Lung (tissue), 12 donors: ENCODE results near the gene DENND1B. TPM values are rescaled to one million over a fixed set of nuclear protein-coding genes. Genes with fewer than 3 reads are reported as not detected.

Experiments used
- ATAC-seq: fragments of 200-7000 bp; cut with Tn5 transposase; one replicate; pipeline ENCODE4 v1.9.1; 2020; ENCODE audit warnings: moderate number of reproducible peaks; ENCODE audit not compliant: insufficient read depth, low FRiP score
- DNase-seq, 3 donors: peaks; one replicate each; pipeline ENCODE4 v3.0.0-alpha.2; 2013 to 2017
- H3K27ac ChIP-seq, 2 donors: one replicate each; pipeline ENCODE4 v1.5.1; 2013; ENCODE audit warnings: mild to moderate bottlenecking in 2 of 2, moderate library complexity in 2 of 2, control low read depth in 1 of 2, inconsistent platforms in 1 of 2, low read depth in 1 of 2, low read length in 1 of 2
- H3K27me3 ChIP-seq, 3 donors: one replicate each; pipeline ENCODE4 v1.5.1; 2013; ENCODE audit warnings: low read length in 2 of 3; ENCODE audit not compliant: control insufficient read depth in 3 of 3, insufficient read depth in 3 of 3
- H3K36me3 ChIP-seq, 4 donors: one replicate each; pipeline ENCODE4 v1.5.1; 2013; ENCODE audit warnings: low read length in 4 of 4, mild to moderate bottlenecking in 1 of 4, moderate library complexity in 1 of 4; ENCODE audit not compliant: control insufficient read depth in 4 of 4, insufficient read depth in 4 of 4
- H3K4me1 ChIP-seq, 5 donors: one replicate each; pipeline ENCODE4 v1.5.1; 2013; ENCODE audit warnings: low read length in 5 of 5, mild to moderate bottlenecking in 2 of 5, moderate library complexity in 1 of 5; ENCODE audit not compliant: control insufficient read depth in 5 of 5, insufficient read depth in 5 of 5
- H3K4me3 ChIP-seq: one replicate; pipeline ENCODE4 v1.5.1; 2013; ENCODE audit warnings: mild to moderate bottlenecking, control low read depth, moderate library complexity
- H3K9ac ChIP-seq, 2 donors: one replicate each; pipeline ENCODE4 v1.5.1; 2013; ENCODE audit warnings: low read length in 2 of 2, control low read depth in 1 of 2; ENCODE audit not compliant: insufficient read depth in 1 of 2
- H3K9me3 ChIP-seq, 4 donors: one replicate each; pipeline ENCODE4 v1.5.1; 2013; ENCODE audit warnings: low read length in 3 of 4, mild to moderate bottlenecking in 1 of 4, moderate library complexity in 1 of 4; ENCODE audit not compliant: control insufficient read depth in 4 of 4, insufficient read depth in 3 of 4
- CTCF ChIP-seq: IDR thresholded peaks from 2 replicates; pipeline ENCODE4 v1.5.1; 2012; ENCODE audit warnings: mild to moderate bottlenecking; ENCODE audit errors: control extremely low read depth, extremely low read depth
- WGBS, 2 donors: extraction: QIAGEN DNeasy Blood & Tissue Kit; methylation state at CpG; one replicate each; pipeline ENCODE4 v1.1.7; 2013; 5-methylcytosine and 5-hydroxymethylcytosine counted together
- polyA plus RNA-seq, 2 donors: library from polyadenylated mRNA; stranded (reverse); fragments of 200-250 nt; gene quantifications; one replicate each; pipeline ENCODE4 v1.2.1, GENCODE V29; 2013
- total RNA-seq, 2 donors: library from RNA; depleted of rRNA in 1 of 2; stranded (reverse); fragments of >200 nt in 1 of 2; gene quantifications; one replicate each; pipeline ENCODE4 v1.2.1, GENCODE V29; 2014 to 2021
- donor health status: control.
- donor health status: control.
- donor health status: Bipolar disorder and iron deficiency.
- donor health status: healthy.
- donor health status: DM: yes; HTN: yes; CAD: no.

Gene DENND1B
- total and polyA plus RNA-seq, 4 donors = 2.7 to 41.0 (median 10.1) TPM

GRCh38 chr1:197633447-197634078, 141.7 kb downstream of the DENND1B start:
- H3K4me3 ChIP-seq = no peak overlapping the region
- ATAC-seq (no peak), DNase-seq (no peak)
- H3K4me1 ChIP-seq = peaks cover 0 to 9% (median 0%) of the 10 kb centered on the region in 5 donors
- no peak for TF ChIP-seq CTCF
- 84 to 85% methylated on average over 2 of the region's 2 CpGs for WGBS, 2 donors
- no peak overlapping the region for H3K9ac ChIP-seq
- H3K27me3 ChIP-seq = no peaks in the 10 kb centered on the region
- peaks cover 0 to 7% (median 4%) of the 10 kb centered on the region in 4 donors for H3K9me3 ChIP-seq
- H3K36me3 ChIP-seq = peaks cover 0 to 4% (median 0%) of the 10 kb centered on the region in 4 donors
- H3K27ac ChIP-seq = no peak overlapping the region

DNA sequence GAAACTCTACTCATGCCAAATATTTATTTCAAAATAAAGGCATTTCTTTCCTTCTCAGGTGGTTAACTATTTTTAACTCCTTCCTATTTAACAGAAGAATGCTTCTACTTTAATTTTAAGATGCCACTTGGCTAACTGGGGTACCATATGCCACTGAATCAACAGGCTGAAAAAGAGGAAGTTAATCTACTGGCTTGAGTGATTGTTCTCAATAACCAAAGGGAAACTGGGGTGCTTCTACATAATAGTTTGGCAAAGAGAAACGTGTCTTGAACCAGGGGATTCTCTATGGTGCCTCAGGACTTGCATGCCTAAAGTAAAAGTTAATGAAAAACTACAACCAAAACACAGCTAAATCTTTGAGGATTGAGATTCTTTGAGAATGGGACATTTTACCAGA, 142.6 kb downstream of the DENND1B start:
- WGBS, 2 donors = 56 to 63% methylated on average over 1 of the region's 1 CpG
- H3K27ac ChIP-seq = no peak overlapping the region
- H3K4me3 ChIP-seq = no peak overlapping the region
- H3K27me3 ChIP-seq = no peaks in the 10 kb centered on the region
- ATAC-seq = no peak
- H3K4me1 ChIP-seq = peaks cover 0 to 9% (median 0%) of the 10 kb centered on the region in 5 donors
- H3K36me3 ChIP-seq = peaks cover 0 to 4% (median 0%) of the 10 kb centered on the region in 4 donors
- peaks cover 0 to 7% (median 4%) of the 10 kb centered on the region in 4 donors for H3K9me3 ChIP-seq
- H3K9ac ChIP-seq = no peak overlapping the region
- no peak for TF ChIP-seq CTCF
- DNase-seq = no peak

GRCh38 chr1:197632005-197632404, 143.3 kb downstream of the DENND1B start:
- TF ChIP-seq CTCF = no peak
- peaks cover 0 to 4% (median 0%) of the 10 kb centered on the region in 4 donors for H3K36me3 ChIP-seq
- H3K4me3 ChIP-seq = no peak overlapping the region
- H3K4me1 ChIP-seq = peaks cover 0 to 9% (median 0%) of the 10 kb centered on the region in 5 donors
- no peak overlapping the region for H3K9ac ChIP-seq
- no peak overlapping the region for H3K27ac ChIP-seq
- no peak for DNase-seq
- ATAC-seq = no peak
- peaks cover 0 to 7% (median 4%) of the 10 kb centered on the region in 4 donors for H3K9me3 ChIP-seq
- no peaks in the 10 kb centered on the region for H3K27me3 ChIP-seq

GRCh38 chr1:197622371-197622770, 152.9 kb downstream of the DENND1B start:
- WGBS, 2 donors = 95 to 100% methylated on average over 1 of the region's 1 CpG

More at GRCh38 chr1:197622371-197622770, 152.9 kb downstream of the DENND1B start:
- no peak overlapping the region for H3K27ac ChIP-seq
- H3K4me1 ChIP-seq = peaks cover 0 to 4% (median 2%) of the 10 kb centered on the region in 5 donors
- H3K9ac ChIP-seq = no peak overlapping the region
- H3K9me3 ChIP-seq = no peaks in the 10 kb centered on the region
- no peak for DNase-seq
- ATAC-seq = no peak
- no peaks in the 10 kb centered on the region for H3K27me3 ChIP-seq
- no peak overlapping the region for H3K4me3 ChIP-seq
- no peak for TF ChIP-seq CTCF
- H3K36me3 ChIP-seq = peaks cover 0 to 1% (median 0%) of the 10 kb centered on the region in 4 donors
